B cell (primary cell): Measurements from ENCODE around the gene PRAMEF2.
"Not testable (repeated sequence)": the region's sequence is repeated elsewhere in the genome, so short reads cannot be mapped to it uniquely, and the experiment has no call there.

Source experiments
- EZH2 ChIP-seq: IDR thresholded peaks from 2 replicates; pipeline ENCODE4 v1.6.1; 2012; ENCODE audit warnings: borderline replicate concordance, low read depth, mild to moderate bottlenecking, moderate library complexity, low read length; ENCODE audit not compliant: insufficient read depth, poor library complexity, severe bottlenecking
- TF ChIP-seq, protein P1 (sequence below): fragments of 200-600 bp; IDR thresholded peaks from one replicate; pipeline ENCODE4 v1.8.0; 2022; ENCODE audit warnings: antibody characterized with exemption, mild to moderate bottlenecking

DNA sequence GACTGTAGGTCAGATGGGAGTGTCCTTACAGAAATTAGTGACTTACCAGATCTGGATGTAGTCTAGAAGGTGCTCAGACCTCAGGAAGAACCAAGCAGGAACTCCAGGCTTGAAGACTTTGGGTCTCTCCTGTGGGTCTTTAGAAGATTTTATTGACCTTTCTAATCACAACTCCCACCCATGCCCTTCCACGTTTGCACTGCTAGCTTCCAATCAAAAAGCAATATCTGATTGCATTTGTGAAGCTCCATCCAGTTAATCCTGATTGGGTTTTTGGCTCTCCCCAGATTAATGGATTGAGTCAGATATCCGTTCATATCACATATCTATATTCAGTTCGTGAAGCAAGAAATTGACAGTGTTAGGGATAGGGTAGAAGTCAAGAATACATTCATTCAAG lies 25.6 kb upstream of the PRAMEF2 start, which contains the start of gene PRAMEF11:
- TF ChIP-seq, protein P1, sequence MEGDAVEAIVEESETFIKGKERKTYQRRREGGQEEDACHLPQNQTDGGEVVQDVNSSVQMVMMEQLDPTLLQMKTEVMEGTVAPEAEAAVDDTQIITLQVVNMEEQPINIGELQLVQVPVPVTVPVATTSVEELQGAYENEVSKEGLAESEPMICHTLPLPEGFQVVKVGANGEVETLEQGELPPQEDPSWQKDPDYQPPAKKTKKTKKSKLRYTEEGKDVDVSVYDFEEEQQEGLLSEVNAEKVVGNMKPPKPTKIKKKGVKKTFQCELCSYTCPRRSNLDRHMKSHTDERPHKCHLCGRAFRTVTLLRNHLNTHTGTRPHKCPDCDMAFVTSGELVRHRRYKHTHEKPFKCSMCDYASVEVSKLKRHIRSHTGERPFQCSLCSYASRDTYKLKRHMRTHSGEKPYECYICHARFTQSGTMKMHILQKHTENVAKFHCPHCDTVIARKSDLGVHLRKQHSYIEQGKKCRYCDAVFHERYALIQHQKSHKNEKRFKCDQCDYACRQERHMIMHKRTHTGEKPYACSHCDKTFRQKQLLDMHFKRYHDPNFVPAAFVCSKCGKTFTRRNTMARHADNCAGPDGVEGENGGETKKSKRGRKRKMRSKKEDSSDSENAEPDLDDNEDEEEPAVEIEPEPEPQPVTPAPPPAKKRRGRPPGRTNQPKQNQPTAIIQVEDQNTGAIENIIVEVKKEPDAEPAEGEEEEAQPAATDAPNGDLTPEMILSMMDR = not testable (repeated sequence)
- TF ChIP-seq EZH2 = not testable (repeated sequence)
